Neural crest cell (in vitro differentiated cells): Measurements from ENCODE around the gene ST14. TPM values are rescaled to one million over a fixed set of nuclear protein-coding genes. Genes with fewer than 3 reads are reported as not detected.

Source experiments
- DNase-seq: peaks from one replicate; pipeline ENCODE4 v3.0.0; 2021; ENCODE audit warnings: low read depth, mixed read lengths, low spot score
- H3K27ac Mint-ChIP-seq: one replicate; pipeline ENCODE4 v1.8.0; 2021; ENCODE audit warnings: mild to moderate bottlenecking, mixed read lengths; ENCODE audit not compliant: unreplicated experiment
- H3K27me3 Mint-ChIP-seq: 2 replicates; pipeline ENCODE4 v1.8.0; 2021; ENCODE audit warnings: low read depth, mild to moderate bottlenecking, mixed read lengths
- H3K36me3 Mint-ChIP-seq: 2 replicates; pipeline ENCODE4 v1.8.0; 2021; ENCODE audit warnings: low read depth, mild to moderate bottlenecking, mixed read lengths
- H3K4me1 Mint-ChIP-seq: 2 replicates; pipeline ENCODE4 v1.8.0; 2021; ENCODE audit warnings: mixed read lengths
- H3K4me3 Mint-ChIP-seq: one replicate; pipeline ENCODE4 v1.8.0; 2021; ENCODE audit warnings: mild to moderate bottlenecking, mixed read lengths
- H3K9me3 Mint-ChIP-seq: 2 replicates; pipeline ENCODE4 v1.8.0; 2021; ENCODE audit warnings: mixed read lengths
- total RNA-seq: library from RNA; stranded (reverse); gene quantifications from 2 replicates; pipeline ENCODE4 v1.2.1, GENCODE V29; 2021
- TF ChIP-seq, protein P1 (sequence below): fragments of 200-600 bp; sonication (generic); conservative IDR thresholded peaks from 2 replicates; pipeline ENCODE4 v1.5.0; 2021; ENCODE audit warnings: antibody characterized with exemption, mild to moderate bottlenecking

Gene ST14
- total RNA-seq, 1 donor from 2014 or later, result 0.12 TPM

- Mint-ChIP-seq H3K4me3 (no peak overlapping the region), H3K4me1 (peaks cover 16% of the 10 kb centered on the region), H3K36me3 (peaks cover 17% of the 10 kb centered on the region), H3K27me3 (no peaks in the 10 kb centered on the region), H3K9me3 (no peaks in the 10 kb centered on the region), H3K27ac (peak overlapping the region; percentile 21)
- TF ChIP-seq, protein P1, sequence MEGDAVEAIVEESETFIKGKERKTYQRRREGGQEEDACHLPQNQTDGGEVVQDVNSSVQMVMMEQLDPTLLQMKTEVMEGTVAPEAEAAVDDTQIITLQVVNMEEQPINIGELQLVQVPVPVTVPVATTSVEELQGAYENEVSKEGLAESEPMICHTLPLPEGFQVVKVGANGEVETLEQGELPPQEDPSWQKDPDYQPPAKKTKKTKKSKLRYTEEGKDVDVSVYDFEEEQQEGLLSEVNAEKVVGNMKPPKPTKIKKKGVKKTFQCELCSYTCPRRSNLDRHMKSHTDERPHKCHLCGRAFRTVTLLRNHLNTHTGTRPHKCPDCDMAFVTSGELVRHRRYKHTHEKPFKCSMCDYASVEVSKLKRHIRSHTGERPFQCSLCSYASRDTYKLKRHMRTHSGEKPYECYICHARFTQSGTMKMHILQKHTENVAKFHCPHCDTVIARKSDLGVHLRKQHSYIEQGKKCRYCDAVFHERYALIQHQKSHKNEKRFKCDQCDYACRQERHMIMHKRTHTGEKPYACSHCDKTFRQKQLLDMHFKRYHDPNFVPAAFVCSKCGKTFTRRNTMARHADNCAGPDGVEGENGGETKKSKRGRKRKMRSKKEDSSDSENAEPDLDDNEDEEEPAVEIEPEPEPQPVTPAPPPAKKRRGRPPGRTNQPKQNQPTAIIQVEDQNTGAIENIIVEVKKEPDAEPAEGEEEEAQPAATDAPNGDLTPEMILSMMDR, result no peak
- DNase-seq, result no peak
Observed at GRCh38 chr11:130122141-130122575, 37.4 kb upstream of the ST14 start.

DNA sequence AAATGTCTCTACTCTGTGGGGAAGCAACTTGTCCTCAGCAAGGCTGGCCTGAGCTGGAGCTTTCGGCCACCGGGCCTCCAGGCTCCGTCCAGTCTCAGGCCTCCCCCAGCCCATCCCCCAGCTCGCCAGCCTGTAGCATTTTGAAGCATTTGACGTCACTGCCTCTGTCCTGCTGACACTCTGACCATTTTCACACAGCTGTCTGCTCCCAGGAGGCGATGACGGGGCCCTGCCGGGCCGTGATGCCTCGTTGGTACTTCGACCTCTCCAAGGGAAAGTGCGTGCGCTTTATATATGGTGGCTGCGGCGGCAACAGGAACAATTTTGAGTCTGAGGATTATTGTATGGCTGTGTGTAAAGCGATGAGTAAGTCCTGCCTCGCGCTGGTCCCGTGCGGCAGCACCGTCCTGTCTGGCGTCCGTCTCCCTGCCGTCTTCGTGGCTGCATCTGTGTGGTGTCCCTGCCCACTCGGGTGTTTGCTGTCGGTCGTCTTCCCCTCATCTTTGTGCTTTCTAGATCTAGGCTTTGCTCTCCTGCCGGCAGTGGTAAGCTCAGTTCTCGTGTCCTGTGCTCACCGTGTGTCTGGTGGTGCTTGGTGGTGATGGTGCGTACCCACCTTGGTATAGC, 36.1 kb upstream of the ST14 start:
- no peaks in the 10 kb centered on the region for H3K9me3 Mint-ChIP-seq
- peaks cover 16% of the 10 kb centered on the region for H3K4me1 Mint-ChIP-seq
- H3K4me3 Mint-ChIP-seq, result no peak overlapping the region
- no peaks in the 10 kb centered on the region for H3K27me3 Mint-ChIP-seq
- peak overlapping the region; percentile 14 for H3K27ac Mint-ChIP-seq
- TF ChIP-seq, protein P1, result no peak
- no peak for DNase-seq
- peaks cover 17% of the 10 kb centered on the region for H3K36me3 Mint-ChIP-seq

GRCh38 chr11:130124096-130124495, 35.5 kb upstream of the ST14 start:
- no peaks in the 10 kb centered on the region for H3K27me3 Mint-ChIP-seq
- no peak overlapping the region for H3K4me3 Mint-ChIP-seq
- H3K36me3 Mint-ChIP-seq, result peaks cover 17% of the 10 kb centered on the region
- TF ChIP-seq, protein P1, result no peak
- no peak overlapping the region for H3K27ac Mint-ChIP-seq
- no peak for DNase-seq
- H3K4me1 Mint-ChIP-seq, result peaks cover 16% of the 10 kb centered on the region
- no peaks in the 10 kb centered on the region for H3K9me3 Mint-ChIP-seq

DNA sequence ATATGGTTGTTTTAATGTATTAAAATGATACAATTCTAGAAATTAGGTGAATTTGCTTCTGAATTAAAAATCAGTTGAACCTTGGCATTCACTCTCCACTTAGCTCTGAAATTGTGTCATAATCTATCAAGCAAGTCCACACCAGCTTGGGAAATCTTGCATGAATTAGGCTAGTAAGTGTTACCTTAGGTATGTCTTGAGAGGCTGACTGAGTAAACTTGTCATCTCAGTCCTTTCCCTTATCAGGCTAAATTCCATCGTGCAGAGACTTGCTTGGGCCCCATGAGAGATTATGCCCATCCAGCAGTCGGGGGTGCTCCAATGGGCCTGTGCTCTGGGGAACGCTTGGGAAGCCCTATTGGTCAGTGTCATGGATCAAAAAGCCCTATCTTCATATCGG, 33.9 kb upstream of the ST14 start:
- no peak overlapping the region for H3K4me3 Mint-ChIP-seq
- no peak for DNase-seq
- H3K27me3 Mint-ChIP-seq, result no peaks in the 10 kb centered on the region
- TF ChIP-seq, protein P1, result no peak
- peaks cover 20% of the 10 kb centered on the region for H3K36me3 Mint-ChIP-seq
- H3K27ac Mint-ChIP-seq, result no peak overlapping the region
- H3K9me3 Mint-ChIP-seq, result no peaks in the 10 kb centered on the region
- H3K4me1 Mint-ChIP-seq, result peaks cover 16% of the 10 kb centered on the region

- H3K4me3 Mint-ChIP-seq, result no peak overlapping the region
- no peak overlapping the region for H3K27ac Mint-ChIP-seq
- no peak for DNase-seq
Observed at GRCh38 chr11:130126516-130126915, 33.1 kb upstream of the ST14 start.

More at GRCh38 chr11:130126516-130126915, 33.1 kb upstream of the ST14 start:
- H3K9me3 Mint-ChIP-seq, result no peaks in the 10 kb centered on the region
- peaks cover 21% of the 10 kb centered on the region for H3K36me3 Mint-ChIP-seq
- H3K4me1 Mint-ChIP-seq, result peaks cover 10% of the 10 kb centered on the region
- TF ChIP-seq, protein P1, result no peak
- no peaks in the 10 kb centered on the region for H3K27me3 Mint-ChIP-seq
